ENCODE measurements around the gene PDGFB.

GRCh38 chr22:39279170-39279850 is 34.5 kb upstream of the PDGFB start:
- no peak for TF ChIP-seq NFYB (CRISPR knock-in tag; conservative IDR thresholded peaks at IDR 0.05; ENCODE audit: low read depth)
- TF ChIP-seq IRF1 (CRISPR knock-in tag; IDR thresholded peaks at IDR 0.05), result no peak
- no peak for TF ChIP-seq CTCF (IDR thresholded peaks at IDR 0.05)
- TF ChIP-seq ZNF425 (CRISPR knock-in tag; conservative IDR thresholded peaks at IDR 0.05), result no peak
- no peak for TF ChIP-seq KAT7 (CRISPR knock-in tag; IDR thresholded peaks at IDR 0.05; ENCODE audit: borderline replicate concordance)
- TF ChIP-seq ZNF532 (CRISPR knock-in tag; IDR thresholded peaks at IDR 0.05; ENCODE audit: borderline replicate concordance), result no peak

Measured in WTC11 (cell line).